HL-60 (cell line): ENCODE data around the gene KLHL30.

ENCODE experiments used
- CTCF ChIP-seq: IDR thresholded peaks from one replicate; pipeline ENCODE4 v1.5.1; 2011; ENCODE audit warnings: low read length, control low read depth, inconsistent platforms; ENCODE audit not compliant: insufficient read depth
- GABPA ChIP-seq: IDR thresholded peaks from 2 replicates; pipeline ENCODE4 v1.6.1; 2012; ENCODE audit warnings: low read depth
- POLR2AphosphoS5 ChIP-seq: IDR thresholded peaks from 2 replicates; pipeline ENCODE4 v1.6.1; 2012; ENCODE audit warnings: low read depth

DNA sequence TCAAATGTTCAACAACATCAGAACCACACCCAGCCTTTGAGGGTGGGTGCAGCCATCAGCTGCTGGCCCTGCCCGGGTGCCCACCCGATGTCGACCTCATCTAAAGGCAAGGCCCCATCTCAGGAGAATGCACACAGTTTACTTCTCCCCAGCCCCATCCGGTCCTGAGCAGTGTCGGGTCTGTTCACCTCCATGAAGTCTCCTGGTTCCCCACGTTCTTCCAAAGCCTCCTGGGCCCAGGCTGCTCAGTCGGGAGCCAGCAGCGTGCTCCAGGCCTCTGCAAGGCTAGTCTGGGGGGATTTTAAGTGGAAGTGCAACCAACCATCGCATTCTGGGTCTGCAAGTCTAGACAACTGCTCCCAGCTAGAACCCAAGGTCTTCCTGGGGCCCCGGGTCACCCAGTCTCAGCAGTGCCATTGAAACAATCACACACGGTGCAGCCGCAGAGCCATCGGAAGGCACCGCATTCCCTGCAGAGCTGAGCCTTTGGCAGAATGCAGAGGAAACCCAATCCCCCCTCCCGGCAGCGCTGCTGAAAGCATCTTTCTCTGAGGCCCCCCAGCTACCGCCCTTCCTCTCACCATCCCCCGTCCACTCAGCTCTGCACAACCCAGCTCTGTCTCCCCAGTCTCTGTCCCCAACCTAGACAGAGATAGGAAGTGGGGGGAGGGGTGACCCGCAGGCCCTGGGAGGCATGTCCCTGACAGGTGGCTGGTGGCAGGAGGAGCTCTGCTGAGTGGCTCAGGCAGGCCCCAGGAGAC is 29.9 kb upstream of the KLHL30 start:
- TF ChIP-seq CTCF (no peak), POLR2AphosphoS5 (no peak), GABPA (no peak)
